GM18505 (cell line): Measurements from ENCODE around the gene CERCAM.
A peak's percentile ranks its signal among the peaks of the same experiment; 100 is the strongest.

Experiments
- ATAC-seq: cut with Tn5 transposase; IDR thresholded peaks from one replicate; pipeline ENCODE4 v1.9.1; 2021; ENCODE audit not compliant: unreplicated experiment
- POLR2A ChIP-seq: IDR thresholded peaks from 4 replicates; pipeline ENCODE4 v1.6.1; 2011; ENCODE audit warnings: borderline replicate concordance; ENCODE audit not compliant: insufficient read depth, insufficient read length; ENCODE audit errors: extremely low read depth

The CERCAM gene, protein sequence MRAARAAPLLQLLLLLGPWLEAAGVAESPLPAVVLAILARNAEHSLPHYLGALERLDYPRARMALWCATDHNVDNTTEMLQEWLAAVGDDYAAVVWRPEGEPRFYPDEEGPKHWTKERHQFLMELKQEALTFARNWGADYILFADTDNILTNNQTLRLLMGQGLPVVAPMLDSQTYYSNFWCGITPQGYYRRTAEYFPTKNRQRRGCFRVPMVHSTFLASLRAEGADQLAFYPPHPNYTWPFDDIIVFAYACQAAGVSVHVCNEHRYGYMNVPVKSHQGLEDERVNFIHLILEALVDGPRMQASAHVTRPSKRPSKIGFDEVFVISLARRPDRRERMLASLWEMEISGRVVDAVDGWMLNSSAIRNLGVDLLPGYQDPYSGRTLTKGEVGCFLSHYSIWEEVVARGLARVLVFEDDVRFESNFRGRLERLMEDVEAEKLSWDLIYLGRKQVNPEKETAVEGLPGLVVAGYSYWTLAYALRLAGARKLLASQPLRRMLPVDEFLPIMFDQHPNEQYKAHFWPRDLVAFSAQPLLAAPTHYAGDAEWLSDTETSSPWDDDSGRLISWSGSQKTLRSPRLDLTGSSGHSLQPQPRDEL

DNA sequence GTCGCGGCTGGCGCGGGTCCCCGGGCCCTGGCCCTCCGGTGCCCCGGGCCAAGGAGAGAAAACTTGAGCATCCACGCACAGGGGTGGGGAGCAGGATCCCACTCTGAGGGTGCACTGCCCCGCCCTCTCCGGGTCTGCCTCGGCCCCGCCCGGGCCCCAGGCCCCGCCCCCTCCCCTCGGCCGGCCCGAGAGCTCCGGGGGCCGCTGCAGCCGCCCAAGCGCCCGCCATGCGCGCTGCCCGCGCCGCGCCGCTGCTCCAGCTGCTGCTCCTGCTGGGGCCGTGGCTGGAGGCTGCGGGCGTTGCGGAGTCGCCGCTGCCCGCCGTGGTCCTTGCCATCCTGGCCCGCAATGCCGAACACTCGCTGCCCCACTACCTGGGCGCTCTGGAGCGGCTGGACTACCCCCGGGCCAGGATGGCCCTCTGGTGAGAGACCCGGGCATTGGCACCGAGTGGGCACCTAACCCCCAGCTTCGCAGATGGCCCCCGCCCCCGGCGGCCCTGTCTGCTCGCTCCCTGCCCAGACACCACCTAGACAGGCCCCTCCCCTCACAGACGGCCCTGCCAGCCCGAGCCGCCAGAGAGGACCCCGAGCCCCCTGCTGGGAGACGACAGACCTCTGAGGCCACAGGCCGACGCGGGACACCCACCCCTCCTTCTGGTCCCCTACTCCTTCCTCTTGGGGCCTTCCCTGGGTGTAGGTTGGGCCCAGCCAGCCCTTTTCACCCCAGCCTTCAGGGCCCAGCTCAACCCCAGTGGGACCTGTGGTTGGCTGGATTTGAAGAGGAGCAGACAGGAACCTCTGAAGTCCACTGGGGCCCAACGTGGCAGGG is at the start of gene CERCAM:
TSS of gene CERCAM (plus strand) at position 207 of the 831 bp plus-strand sequence. CDS start at position 228, 21 bp downstream.
- no peak for TF ChIP-seq POLR2A

DNA sequence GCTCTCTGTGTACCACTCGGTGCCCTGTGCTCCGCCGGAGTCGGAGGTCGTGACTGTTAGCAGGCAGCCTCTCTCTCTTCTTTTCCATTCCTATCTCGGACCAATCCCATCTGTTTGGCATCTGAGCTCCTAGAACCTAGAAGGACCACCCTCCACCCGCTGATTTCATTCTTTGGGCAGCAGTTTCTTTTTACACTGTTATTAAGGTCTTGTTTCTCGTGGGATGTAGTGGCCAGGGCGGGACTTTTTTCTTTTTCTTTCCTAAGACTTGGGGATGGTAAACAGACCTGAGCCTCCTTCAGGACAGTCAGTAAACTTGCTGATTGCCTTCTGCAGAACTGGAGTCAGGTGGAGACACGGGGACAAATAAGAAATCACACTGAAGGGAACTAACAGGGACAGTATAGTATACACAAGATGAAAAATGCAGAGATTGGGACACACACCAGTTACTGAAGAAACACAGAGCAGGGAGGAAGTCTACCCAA is 49.0 kb upstream of the CERCAM start:
- no peak for TF ChIP-seq POLR2A

More for the DNA sequence above, at the start of gene CERCAM:
- peak; percentile 64 for ATAC-seq

DNA sequence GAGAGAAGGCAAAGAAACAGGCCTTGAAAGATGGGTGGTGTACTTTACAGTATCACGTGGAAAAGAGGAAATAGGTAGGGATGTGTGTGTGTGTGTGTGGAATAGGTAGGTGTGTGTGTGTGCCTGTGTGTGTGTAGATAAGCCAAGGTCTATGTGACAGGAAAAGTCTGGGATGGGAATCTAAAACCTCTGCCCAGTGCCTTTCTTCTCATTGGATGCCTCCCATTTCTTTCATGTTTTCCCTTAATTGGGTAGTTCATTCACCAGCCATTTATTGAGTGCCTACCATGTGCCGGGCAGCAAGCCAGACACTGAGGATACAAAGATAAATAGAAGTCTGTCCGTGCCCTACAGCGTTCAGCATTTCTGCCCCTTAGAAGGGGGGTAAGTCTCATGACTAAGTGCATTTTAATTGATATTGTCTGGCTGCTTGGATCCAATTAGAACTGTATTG is 48.4 kb upstream of the CERCAM start:
- no peak for ATAC-seq
- no peak for TF ChIP-seq POLR2A

More for the DNA sequence above, 49.0 kb upstream of the CERCAM start:
- ATAC-seq, result no peak

DNA sequence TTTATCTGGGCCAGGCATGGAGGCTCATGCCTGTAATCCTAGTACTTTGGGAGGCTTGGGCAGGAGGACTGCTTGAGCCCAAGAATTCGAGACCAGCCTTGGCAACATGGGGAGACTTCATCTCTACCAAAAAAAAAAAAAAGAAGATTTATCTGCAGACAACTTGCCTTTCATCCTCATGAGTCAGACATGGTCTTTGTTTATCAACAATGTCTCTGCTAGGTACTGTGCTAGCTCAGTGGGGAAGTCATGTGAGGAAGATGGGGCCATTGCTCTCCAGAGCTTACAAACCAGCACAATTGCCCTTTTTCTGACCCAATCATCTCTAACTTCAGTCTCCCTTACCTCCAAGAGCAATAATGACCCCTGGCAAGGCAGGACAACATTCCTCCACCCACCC is 47.9 kb upstream of the CERCAM start:
- ATAC-seq, result no peak
- no peak for TF ChIP-seq POLR2A

DNA sequence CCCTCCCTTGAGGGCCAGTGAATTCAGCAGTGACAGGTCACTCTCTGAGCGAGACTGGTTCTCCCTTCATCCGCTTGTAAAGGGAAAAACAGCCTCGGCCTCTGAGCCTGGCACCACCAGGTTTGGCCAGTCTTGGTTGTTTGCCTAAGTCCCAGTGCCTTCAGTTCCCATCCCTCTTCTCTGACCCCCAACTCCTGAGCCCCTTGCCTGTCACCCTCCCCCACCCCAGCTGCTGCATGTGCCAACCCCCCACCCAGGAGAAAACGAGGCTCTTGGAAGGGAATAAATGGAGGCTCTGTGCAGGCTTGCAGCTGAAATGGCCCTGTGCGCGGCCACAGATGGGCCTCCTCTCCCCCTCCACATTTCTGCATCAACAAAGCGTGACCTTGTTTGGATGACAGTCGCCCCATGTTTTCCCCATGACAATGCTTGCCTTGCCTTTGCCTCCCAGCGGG is 46.4 kb upstream of the CERCAM start:
- TF ChIP-seq POLR2A, result no peak
- ATAC-seq, result no peak

DNA sequence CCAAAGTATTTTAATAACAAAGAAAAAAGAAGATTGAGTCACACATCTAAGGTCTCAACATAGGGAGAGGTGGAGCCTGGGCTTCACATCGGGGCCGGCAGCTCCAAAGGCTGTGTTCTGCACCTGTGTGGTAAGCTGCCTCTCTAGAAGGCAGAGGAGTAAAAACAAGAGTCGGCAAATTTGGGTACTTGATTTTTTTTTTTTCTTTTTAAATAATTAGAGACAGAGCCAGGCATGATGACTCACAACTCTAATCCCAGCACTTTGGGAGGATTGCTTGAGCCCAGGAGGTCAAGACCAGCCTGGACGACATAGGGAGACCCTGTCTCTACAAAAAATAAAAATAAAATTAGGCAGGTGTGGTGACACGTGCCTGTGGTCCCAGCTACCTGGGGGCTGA is 44.8 kb upstream of the CERCAM start:
- no peak for ATAC-seq
- TF ChIP-seq POLR2A, result no peak

DNA sequence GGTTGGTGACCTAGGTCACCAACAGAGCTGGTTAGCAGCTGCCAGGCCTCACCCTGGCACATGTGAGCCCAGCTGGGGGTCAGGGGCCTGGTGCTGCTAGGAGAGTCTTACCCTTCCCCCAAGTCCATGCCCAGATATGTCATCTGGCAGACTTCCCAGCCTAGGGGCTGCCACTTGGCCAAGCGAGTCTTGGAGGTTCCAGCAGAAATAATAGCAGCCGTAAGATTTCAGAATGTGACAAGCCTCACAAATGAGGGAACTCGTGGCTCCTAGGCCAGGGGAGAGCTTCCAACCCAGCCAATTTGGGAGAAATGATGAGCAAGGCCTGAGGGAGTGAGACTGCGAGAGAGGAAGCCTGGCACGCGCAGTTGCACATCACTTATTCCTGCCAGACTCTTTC is 38.4 kb upstream of the CERCAM start:
- no peak for TF ChIP-seq POLR2A

DNA sequence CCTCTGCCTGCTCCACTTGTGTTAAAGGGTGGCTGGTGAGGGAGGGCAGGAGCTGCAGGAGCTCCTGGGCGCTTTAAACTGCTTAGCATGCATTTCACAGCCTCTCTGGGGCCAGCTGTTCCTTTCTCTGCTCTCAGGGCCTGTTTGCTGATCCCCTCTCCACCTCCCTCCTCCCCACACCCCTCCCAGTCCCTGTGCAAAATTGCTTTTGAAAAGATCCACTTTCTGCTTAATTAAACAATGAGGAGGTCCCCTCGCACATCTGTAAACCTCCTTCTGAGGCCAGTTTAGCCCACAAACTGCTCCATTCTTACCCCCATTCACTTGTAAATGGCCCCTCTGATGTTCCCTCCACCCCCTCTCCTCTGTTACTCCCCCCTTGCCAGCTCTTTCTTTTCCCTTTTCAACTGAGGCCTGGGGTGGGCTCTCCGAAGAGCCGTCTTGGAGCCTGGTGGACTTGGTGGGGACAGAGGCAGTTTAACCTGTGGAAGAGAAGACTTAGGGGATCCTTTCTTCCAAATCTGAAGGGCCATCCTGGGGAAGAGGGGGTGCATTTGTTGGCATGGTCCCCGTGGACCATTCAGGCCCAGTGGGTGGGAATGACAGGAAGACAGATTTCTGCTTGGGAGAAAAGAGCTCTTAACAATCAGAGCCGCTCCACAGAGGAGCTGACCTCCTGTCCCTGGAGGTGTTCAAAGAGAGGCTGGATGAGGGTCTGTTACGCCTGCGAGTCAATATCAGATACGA is 37.5 kb upstream of the CERCAM start:
- ATAC-seq, result no peak
- TF ChIP-seq POLR2A, result no peak

More for the DNA sequence above, 38.4 kb upstream of the CERCAM start:
- ATAC-seq, result no peak

DNA sequence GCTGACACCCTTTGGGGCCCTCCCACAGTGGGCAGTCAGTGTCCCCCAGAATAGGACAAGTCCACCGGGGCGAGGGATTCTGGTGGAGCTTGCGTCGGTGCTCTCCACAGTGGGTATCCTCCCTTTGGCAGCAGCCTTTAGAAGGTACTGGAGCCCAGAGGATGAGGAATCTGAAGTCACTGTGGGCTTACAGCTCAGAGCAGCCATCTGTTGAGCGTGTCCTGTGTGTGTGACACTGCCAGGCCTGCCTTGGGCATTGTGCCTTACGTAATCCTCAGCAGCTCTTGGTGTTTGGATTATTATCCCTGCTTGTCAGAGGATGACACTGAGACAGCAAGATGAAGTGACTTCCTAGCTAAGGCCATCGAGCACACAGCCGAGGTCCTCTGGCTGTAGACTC is 36.9 kb upstream of the CERCAM start:
- TF ChIP-seq POLR2A, result no peak
- ATAC-seq, result no peak

DNA sequence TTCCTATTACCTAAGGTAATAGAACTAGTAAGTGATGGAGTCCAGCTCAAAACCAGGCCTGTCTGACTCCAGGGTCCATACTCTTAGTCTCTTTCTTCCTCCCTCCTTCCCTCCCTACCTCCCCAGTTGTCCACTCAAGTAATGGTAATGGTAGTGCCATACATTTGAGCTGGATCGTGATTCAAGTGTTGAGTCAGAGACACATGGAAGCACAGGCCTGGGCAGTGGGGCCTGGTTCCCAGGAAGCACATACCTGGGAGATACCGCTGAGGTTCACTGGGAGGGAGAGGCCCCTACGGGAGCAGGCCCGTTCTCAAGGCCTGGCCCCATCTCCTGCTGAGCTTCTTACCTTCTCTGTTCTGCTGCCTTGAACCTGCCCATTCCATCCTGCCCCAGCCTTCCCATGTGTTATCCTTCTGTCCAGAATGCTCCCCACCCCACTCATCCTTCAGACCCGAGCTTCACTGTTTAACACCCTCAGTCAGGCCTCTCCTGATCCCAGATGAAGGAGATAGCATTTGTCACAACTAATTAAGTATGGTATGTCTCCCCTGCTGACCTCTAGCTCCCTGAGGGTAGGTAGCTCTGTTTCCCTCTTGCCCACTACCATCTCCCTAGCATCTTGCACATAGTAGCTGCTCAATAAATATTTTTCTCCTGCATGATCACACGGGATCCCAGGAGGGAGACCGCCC is 35.7 kb upstream of the CERCAM start:
- no peak for ATAC-seq
- no peak for TF ChIP-seq POLR2A

DNA sequence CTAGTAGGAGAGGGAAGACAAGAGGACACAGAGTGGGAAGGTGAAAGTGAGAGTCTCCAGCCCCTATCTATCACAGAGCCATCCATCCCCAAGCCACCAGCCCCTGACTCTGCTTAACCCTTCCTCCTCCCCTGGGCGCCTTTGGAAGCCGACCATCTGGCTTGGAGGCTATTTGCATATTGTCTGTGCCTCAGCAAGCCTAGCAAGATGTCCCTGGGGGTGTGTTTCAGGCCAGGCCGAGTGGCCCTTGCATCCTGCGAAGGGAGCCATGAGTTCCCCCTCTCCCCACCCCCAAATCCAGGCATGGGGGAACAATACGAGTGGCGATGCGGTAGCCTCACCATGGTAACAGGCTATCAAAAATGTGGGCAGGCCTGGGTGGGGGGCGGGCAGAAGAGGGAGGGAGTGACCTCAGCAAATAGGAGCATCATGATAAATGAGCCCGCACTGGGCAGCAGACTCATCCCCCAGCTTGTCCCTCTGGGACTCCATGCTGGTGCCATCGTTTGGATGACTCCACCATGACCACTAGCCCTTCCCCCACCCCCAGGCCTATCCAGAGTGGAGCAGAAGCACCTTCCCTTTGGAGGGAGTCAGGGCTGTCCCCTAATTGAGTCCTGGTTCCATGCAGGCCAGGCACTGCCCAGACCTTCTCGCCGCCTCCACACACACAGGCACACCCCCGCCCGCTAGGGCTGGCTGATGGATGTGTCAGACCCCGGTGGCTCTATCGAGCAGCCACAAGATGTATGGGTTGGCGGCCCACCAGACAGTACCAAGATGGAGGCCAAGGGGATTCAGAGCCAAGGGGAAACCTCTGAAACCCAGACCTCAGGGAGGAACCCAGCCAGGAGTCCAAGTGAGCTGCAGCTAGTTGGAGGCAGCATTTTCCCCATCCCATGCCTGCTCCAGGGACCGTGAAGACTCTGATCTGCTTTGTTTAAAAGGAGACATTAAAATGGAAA is 34.9 kb upstream of the CERCAM start:
- TF ChIP-seq POLR2A, result no peak

More for the DNA sequence above, 34.9 kb upstream of the CERCAM start:
- no peak for ATAC-seq
